ENCODE results near the gene LPP.

LPP gene

DNA sequence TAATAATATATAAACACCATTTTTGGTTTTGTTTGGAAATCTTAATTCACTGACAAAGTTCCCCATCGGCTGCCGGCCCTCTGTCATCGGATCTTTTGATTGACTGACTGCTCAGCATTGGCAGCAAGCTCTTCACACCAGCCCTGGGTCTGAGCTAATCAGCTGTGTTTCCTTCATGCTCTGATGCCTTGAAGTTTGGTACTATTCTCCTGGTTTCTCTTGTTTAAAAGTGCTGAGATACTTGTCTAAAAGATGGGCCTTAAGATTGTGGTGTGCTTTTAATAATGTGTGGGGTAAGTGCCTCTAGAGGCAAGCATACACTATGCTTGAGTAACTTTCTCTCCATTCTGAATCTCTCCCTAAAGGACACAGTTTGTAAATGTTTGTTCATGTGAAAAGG, 602.3 kb downstream of the LPP start:
- no peaks in the 10 kb centered on the region for H3K27me3 Mint-ChIP-seq
- no peak overlapping the region for H3K27ac Mint-ChIP-seq
- no peak for ATAC-seq
- H3K4me1 Mint-ChIP-seq = peaks cover 18% of the 10 kb centered on the region
- no peaks in the 10 kb centered on the region for H3K9me3 Mint-ChIP-seq
- DNase-seq = no peak
- no peak overlapping the region for H3K4me3 Mint-ChIP-seq

GRCh38 chr3:188759336-188760005, 605.5 kb downstream of the LPP start:
- Mint-ChIP-seq H3K4me3 (no peak overlapping the region), H3K27ac (no peak overlapping the region), H3K27me3 (no peaks in the 10 kb centered on the region), H3K4me1 (no peaks in the 10 kb centered on the region), H3K9me3 (no peaks in the 10 kb centered on the region)
- DNase-seq (no peak), ATAC-seq (no peak)

DNA sequence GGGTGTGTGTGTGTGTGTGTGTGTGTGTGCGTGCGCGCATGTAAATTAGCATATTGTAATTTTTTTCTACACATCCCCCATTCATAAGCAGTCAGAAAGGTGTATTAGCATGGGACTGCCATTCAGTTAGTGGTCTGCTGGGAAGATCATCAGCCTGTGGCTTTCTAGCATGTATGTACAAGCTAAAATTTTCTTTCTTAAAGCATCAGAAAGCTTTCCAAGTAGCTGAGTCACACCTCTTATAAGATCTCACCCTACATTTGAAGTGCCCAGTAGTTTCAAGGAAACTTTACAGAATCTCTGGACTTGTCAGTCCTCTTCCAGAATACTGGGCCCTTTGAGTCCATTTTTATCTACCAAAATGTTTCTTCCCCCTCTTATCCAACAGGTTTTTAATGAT, 606.5 kb downstream of the LPP start:
- DNase-seq (no peak), ATAC-seq (no peak)
- H3K4me3 Mint-ChIP-seq = no peak overlapping the region
- H3K9me3 Mint-ChIP-seq = no peaks in the 10 kb centered on the region
- H3K4me1 Mint-ChIP-seq = no peaks in the 10 kb centered on the region
- H3K27me3 Mint-ChIP-seq = no peaks in the 10 kb centered on the region
- no peak overlapping the region for H3K27ac Mint-ChIP-seq

- H3K27ac Mint-ChIP-seq = no peak overlapping the region
- no peak overlapping the region for H3K4me3 Mint-ChIP-seq
- no peaks in the 10 kb centered on the region for H3K9me3 Mint-ChIP-seq
- no peaks in the 10 kb centered on the region for H3K4me1 Mint-ChIP-seq
- no peak for ATAC-seq
- no peak for DNase-seq
- H3K27me3 Mint-ChIP-seq = no peaks in the 10 kb centered on the region
Measured at GRCh38 chr3:188761439-188761838, 607.5 kb downstream of the LPP start.

DNA sequence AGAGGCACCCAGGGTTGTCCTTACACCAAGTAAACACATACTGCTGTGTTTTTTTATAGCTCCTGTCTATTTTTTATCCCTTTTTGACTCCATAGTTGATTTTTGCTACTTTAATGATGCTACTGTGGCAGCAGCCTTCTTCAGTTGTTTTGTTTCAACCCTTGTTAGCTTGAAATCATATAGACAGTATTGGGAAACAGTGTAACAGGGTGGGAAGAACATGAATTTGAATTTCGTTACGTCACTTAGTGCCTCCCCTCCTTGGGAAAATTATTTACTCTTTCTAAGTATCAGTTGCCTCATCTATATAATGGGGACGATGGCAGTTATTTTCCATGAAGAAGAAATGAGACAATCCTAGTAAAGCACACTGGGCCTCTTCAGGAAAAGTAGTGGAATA, 608.0 kb downstream of the LPP start:
- ATAC-seq (no peak), DNase-seq (no peak)
- Mint-ChIP-seq H3K9me3 (no peaks in the 10 kb centered on the region), H3K4me1 (no peaks in the 10 kb centered on the region), H3K27me3 (no peaks in the 10 kb centered on the region), H3K27ac (no peak overlapping the region), H3K4me3 (no peak overlapping the region)

GRCh38 chr3:188764609-188765008, 610.7 kb downstream of the LPP start:
- DNase-seq = no peak
- H3K4me1 Mint-ChIP-seq = no peaks in the 10 kb centered on the region
- H3K9me3 Mint-ChIP-seq = no peaks in the 10 kb centered on the region
- no peaks in the 10 kb centered on the region for H3K27me3 Mint-ChIP-seq
- H3K4me3 Mint-ChIP-seq = no peak overlapping the region
- no peak overlapping the region for H3K27ac Mint-ChIP-seq
- no peak for ATAC-seq

DNA sequence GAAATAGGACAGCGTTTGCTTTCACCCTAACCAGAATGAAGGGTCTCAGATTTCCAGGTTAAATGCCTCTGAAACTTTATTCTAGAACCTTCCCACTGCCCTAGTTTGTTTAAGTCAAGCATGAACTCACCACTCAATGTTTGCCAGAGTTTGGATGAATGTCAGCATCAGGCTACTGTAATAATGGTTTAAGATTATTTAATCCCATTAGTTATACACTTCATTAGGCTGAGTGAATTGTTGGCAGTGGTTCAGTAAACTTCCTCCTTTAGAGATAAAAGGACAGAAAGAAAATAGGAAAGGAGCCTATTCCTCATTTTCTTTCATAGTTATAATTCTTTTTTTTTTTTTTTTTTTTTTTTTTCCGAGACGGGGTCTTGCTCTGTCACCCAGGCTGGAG, 615.9 kb downstream of the LPP start:
- Mint-ChIP-seq H3K4me3 (no peak overlapping the region), H3K4me1 (no peaks in the 10 kb centered on the region), H3K9me3 (peaks cover 0 to 4% of the 10 kb centered on the region in 2 donors), H3K27me3 (no peaks in the 10 kb centered on the region), H3K27ac (no peak overlapping the region)
- ATAC-seq (no peak), DNase-seq (no peak)

DNA sequence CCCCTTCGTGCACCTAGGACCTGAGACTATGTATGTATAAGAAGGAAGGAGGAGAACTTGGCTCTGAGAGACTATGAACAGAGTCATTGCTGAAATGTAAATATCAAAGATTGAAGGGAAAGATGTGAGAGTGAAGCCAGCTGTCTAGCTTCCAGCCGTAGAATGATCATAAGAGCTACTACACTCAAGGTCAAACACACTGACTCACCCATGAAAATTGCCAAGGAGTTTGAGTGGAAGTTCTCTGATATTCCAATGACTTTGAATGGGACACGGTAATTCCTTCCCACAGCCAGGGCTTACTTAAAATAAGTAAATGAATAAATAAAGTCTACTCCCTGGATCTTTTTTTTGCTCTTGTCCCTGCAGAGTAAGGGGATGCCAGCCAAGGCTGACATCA, 618.9 kb downstream of the LPP start:
- H3K9me3 Mint-ChIP-seq = peaks cover 0 to 4% of the 10 kb centered on the region in 2 donors
- no peak overlapping the region for H3K4me3 Mint-ChIP-seq
- H3K27ac Mint-ChIP-seq = no peak overlapping the region
- no peaks in the 10 kb centered on the region for H3K4me1 Mint-ChIP-seq
- H3K27me3 Mint-ChIP-seq = no peaks in the 10 kb centered on the region
- no peak for ATAC-seq
- no peak for DNase-seq

- H3K9me3 Mint-ChIP-seq = peaks cover 0 to 4% of the 10 kb centered on the region in 2 donors
- no peak overlapping the region for H3K27ac Mint-ChIP-seq
- DNase-seq = no peak
- no peak for ATAC-seq
- no peak overlapping the region for H3K4me3 Mint-ChIP-seq
- H3K27me3 Mint-ChIP-seq = no peaks in the 10 kb centered on the region
- no peaks in the 10 kb centered on the region for H3K4me1 Mint-ChIP-seq
Measured at GRCh38 chr3:188775412-188775811, 621.5 kb downstream of the LPP start.

DNA sequence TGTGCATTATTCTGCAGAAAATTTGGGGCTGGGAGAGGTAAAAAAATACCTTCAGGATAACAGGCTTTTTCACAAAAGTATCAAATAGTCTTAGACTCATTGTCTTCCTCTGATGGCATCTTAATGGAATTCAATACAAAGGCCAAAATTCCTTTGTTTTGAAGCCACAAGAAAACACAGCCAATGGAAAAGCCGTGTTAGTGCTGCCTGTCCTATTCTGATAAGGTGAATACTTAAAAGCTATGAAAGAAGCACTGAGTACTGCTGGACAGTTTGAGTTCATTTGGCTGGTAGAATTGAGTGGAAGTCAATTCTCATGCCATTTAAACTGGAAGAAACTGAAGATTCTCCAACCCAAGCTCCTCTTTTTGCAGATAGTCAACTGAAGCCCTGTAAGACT, 622.5 kb downstream of the LPP start:
- no peak for DNase-seq
- no peaks in the 10 kb centered on the region for H3K27me3 Mint-ChIP-seq
- no peaks in the 10 kb centered on the region for H3K4me1 Mint-ChIP-seq
- H3K9me3 Mint-ChIP-seq = peaks cover 0 to 13% of the 10 kb centered on the region in 2 donors
- no peak for ATAC-seq
- H3K4me3 Mint-ChIP-seq = no peak overlapping the region
- H3K27ac Mint-ChIP-seq = no peak overlapping the region

DNA sequence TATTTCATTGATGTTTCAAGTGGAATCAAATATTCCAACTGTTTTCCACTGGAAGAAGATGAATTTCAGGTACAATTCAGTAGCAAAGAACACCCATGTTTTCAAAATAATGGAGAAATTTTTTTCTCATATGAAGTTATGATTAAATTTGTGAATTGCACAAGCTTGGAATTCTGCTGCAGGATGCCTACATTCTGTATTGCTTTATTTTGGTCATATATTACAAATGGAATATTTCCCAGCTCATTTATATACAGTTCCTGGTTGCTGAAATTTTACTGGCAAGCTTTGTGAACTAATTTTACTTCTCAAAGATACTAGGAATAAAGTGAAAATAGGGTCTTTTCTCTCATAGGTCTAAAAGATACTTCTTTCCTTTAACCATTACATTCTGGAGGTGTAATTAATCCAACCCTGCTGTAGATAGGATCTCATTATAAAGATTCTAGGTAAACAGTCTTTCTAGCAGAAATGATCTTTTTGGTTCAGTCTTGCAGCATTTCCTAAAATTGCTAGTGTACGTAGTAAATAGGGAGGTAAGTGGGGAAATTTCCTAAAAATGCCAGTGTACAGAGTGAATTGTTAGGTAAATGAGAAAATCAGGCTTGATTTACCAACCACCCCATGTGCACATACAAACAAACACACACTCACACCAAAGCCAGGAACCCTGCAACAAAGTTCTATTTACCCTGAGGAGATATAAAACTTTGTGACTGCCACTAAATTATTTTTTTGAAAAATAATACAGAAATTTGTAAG, 624.3 kb downstream of the LPP start:
- Mint-ChIP-seq H3K4me3 (no peak overlapping the region), H3K4me1 (peaks cover 11% of the 10 kb centered on the region), H3K27ac (no peak overlapping the region), H3K9me3 (peaks cover 0 to 8% of the 10 kb centered on the region in 2 donors), H3K27me3 (no peaks in the 10 kb centered on the region)
- ATAC-seq = no peak
- DNase-seq = no peak

DNA sequence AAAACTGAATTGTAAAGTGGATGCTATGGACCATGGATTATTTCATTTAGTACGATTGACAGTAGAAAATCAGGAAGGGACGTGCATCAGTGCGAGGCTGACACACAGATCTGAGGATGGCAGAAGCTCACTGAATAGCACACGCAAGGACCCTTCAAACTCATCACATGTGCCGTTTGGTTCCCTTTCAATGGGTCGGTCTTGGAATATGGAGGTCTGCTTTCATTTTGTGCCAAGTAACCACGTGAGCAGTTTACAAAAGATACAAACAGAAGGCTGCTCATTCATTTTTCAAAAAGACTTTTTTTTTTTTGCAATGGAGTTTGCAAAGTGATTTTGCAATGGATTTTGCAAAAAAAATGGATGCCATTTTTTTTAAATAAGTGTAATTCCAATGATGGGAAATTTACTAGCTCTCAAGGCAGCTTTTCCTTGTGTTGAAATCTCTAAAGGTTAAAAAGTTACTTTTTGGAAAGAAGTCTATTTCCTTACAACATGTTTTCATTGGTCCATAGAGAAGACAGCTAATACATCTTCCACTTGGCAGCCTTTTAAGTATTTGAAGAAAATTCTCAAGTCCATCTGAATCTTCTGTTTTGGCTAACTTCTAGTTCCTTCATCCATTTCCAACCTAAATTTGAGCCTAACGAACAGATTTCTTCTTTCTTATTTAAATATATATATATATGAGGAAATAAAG, 625.5 kb downstream of the LPP start:
- no peak for DNase-seq
- H3K4me1 Mint-ChIP-seq = peaks cover 11% of the 10 kb centered on the region
- H3K9me3 Mint-ChIP-seq = peaks cover 0 to 8% of the 10 kb centered on the region in 2 donors
- no peak overlapping the region for H3K27ac Mint-ChIP-seq
- H3K4me3 Mint-ChIP-seq = no peak overlapping the region
- ATAC-seq = no peak
- no peaks in the 10 kb centered on the region for H3K27me3 Mint-ChIP-seq

DNA sequence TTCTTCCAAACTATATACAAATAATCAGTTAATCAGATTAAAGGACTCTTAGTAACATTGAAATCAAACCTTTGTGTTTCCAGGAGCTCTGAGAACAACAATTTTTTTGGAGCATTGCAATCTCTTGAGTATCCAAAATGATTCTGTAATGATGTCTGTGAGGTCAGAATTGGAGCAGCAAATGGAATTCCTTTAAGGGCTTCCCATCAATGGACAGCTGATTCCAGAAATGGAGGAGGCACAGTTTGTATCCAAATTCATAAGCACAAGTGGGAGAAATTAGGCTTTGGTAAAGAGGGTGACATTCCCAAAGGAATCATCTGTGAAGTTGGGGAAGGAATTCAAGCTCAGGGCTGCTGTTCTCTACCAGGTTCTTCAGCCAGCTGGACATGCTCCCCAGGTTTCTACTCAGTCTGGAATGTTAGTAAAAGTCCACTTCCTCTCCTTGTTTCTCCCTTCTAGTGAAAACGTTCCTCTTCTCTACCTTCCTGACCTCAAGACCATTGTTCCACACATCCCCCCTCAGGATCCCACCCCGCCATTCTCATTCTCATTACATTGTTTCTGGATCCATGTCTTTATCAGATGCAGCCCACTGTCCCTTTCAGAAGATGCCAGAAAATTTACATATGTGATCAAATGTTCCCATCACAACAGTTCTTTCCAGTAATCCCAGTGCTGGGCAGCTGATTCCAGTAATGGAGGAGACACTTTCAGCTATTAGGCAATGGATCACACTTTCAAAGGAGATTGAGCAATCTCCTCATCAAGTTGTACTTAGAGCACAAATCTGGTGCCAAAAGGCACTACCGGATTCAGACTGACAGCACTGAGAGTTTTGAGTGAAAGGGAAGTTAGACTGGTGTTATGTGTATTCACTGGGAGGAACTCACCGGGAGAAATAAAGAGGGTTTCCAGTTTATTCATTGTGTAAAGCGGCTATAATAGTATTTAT, 626.5 kb downstream of the LPP start:
- DNase-seq (no peak), ATAC-seq (no peak)
- peaks cover 0 to 8% of the 10 kb centered on the region in 2 donors for H3K9me3 Mint-ChIP-seq
- no peaks in the 10 kb centered on the region for H3K27me3 Mint-ChIP-seq
- H3K4me3 Mint-ChIP-seq = no peak overlapping the region
- H3K27ac Mint-ChIP-seq = peak overlapping the region in 1 of 2 donors; percentile 2
- peaks cover 11% of the 10 kb centered on the region for H3K4me1 Mint-ChIP-seq

GRCh38 chr3:188782613-188783124, 628.7 kb downstream of the LPP start:
- no peaks in the 10 kb centered on the region for H3K27me3 Mint-ChIP-seq
- no peak for DNase-seq
- peaks cover 0 to 8% of the 10 kb centered on the region in 2 donors for H3K9me3 Mint-ChIP-seq
- no peak for ATAC-seq
- no peak overlapping the region for H3K4me3 Mint-ChIP-seq
- no peak overlapping the region for H3K27ac Mint-ChIP-seq
- H3K4me1 Mint-ChIP-seq = peaks cover 11% of the 10 kb centered on the region

- no peak overlapping the region for H3K4me3 Mint-ChIP-seq
- H3K9me3 Mint-ChIP-seq = peaks cover 0 to under 1% of the 10 kb centered on the region in 2 donors
- H3K27me3 Mint-ChIP-seq = no peaks in the 10 kb centered on the region
Measured at GRCh38 chr3:188786424-188786823, 632.5 kb downstream of the LPP start.

More at GRCh38 chr3:188786424-188786823, 632.5 kb downstream of the LPP start:
- DNase-seq (no peak), ATAC-seq (no peak)
- Mint-ChIP-seq H3K27ac (no peak overlapping the region), H3K4me1 (peaks cover 11% of the 10 kb centered on the region)
